IMR-90 (cell line): Measurements from ENCODE around the gene NEK11. TPM values are rescaled to one million over a fixed set of nuclear protein-coding genes. Genes with fewer than 3 reads are reported as not detected.

Source experiments
- ATAC-seq: fragments of 200-7000 bp; cut with Tn5 transposase; 2 replicates; pipeline ENCODE4 v1.9.1; 2020; ENCODE audit warnings: low read depth, mild to moderate bottlenecking, moderate library complexity
- BruUV-seq: library from RNA; stranded (reverse); fragments of 400-500 nt; replicated peaks from 2 replicates; lab custom pipeline; 2021; lab: Mats Ljungman, UMichigan
- CTCF ChIA-PET: fragments of 300-600 bp; formaldehyde crosslinking; extraction: SDS; loops from one replicate; lab custom pipeline; 2021; ENCODE audit warnings: antibody characterized with exemption; lab: Yijun Ruan, JAX
- POLR2A ChIA-PET: fragments of 300-600 bp; sonication (Branson Sonifier 250); formaldehyde crosslinking; loops from one replicate; lab custom pipeline; 2022; ENCODE audit warnings: antibody characterized with exemption; ENCODE audit not compliant: unreplicated experiment; lab: Charles Lee
- DNase-seq: peaks from one replicate; pipeline ENCODE4 v3.0.0; 2013
- H2AFZ ChIP-seq: replicated peaks from 2 replicates; pipeline ENCODE3; 2013; ENCODE audit warnings: low read length, mild to moderate bottlenecking; ENCODE audit not compliant: poor library complexity
- H2AK5ac ChIP-seq: 2 replicates; pipeline ENCODE4 v1.6.1; 2013; ENCODE audit warnings: low read depth, low read length, inconsistent platforms
- H2AK9ac ChIP-seq: replicated peaks from 2 replicates; pipeline ENCODE3; 2013; ENCODE audit warnings: mild to moderate bottlenecking, low read depth, low read length, moderate library complexity; ENCODE audit not compliant: poor library complexity
- H2BK120ac ChIP-seq: 2 replicates; pipeline ENCODE4 v1.6.1; 2013; ENCODE audit warnings: low read depth, low read length, inconsistent platforms
- H2BK15ac ChIP-seq: 3 replicates; pipeline ENCODE4 v1.6.1; 2013; ENCODE audit warnings: low read depth, low read length, inconsistent platforms
- H2BK20ac ChIP-seq: 2 replicates; pipeline ENCODE4 v1.6.1; 2013; ENCODE audit warnings: low read depth, mild to moderate bottlenecking, inconsistent platforms, low read length, moderate library complexity
- H2BK5ac ChIP-seq: 2 replicates; pipeline ENCODE4 v1.6.1; 2013; ENCODE audit warnings: mild to moderate bottlenecking, low read depth, low read length, inconsistent platforms; ENCODE audit not compliant: poor library complexity, severe bottlenecking
- H3K14ac ChIP-seq: replicated peaks from 2 replicates; pipeline ENCODE4 v1.6.1; 2013; ENCODE audit warnings: low read depth, low read length, inconsistent platforms
- H3K18ac ChIP-seq: 2 replicates; pipeline ENCODE4 v1.6.1; 2013; ENCODE audit warnings: low read depth, low read length, control low read depth
- H3K23ac ChIP-seq: 2 replicates; pipeline ENCODE4 v1.6.1; 2013; ENCODE audit warnings: low read depth, low read length, inconsistent platforms
- H3K27ac ChIP-seq: 2 replicates; pipeline ENCODE4 v1.5.1; 2013; ENCODE audit warnings: mild to moderate bottlenecking, control low read depth, low read length; ENCODE audit not compliant: insufficient read depth
- H3K27me3 ChIP-seq: 2 replicates; pipeline ENCODE4 v1.6.1; 2013; ENCODE audit warnings: low read length; ENCODE audit not compliant: control insufficient read depth, insufficient read depth
- H3K36me3 ChIP-seq: 2 replicates; pipeline ENCODE4 v1.6.1; 2013; ENCODE audit warnings: low read length, mixed read lengths; ENCODE audit not compliant: control insufficient read depth, insufficient read depth
- H3K4ac ChIP-seq: 2 replicates; pipeline ENCODE4 v1.6.1; 2013; ENCODE audit warnings: low read depth, low read length, inconsistent platforms
- H3K4me1 ChIP-seq: 2 replicates; pipeline ENCODE4 v1.6.1; 2013; ENCODE audit warnings: low read length, mixed read lengths; ENCODE audit not compliant: control insufficient read depth, insufficient read depth
- H3K4me2 ChIP-seq: 2 replicates; pipeline ENCODE4 v1.6.1; 2013; ENCODE audit warnings: low read depth, mild to moderate bottlenecking, control low read depth, low read length, moderate library complexity
- H3K4me3 ChIP-seq: 2 replicates; pipeline ENCODE4 v1.5.1; 2013; ENCODE audit warnings: low read depth, mild to moderate bottlenecking, control low read depth, low read length, moderate library complexity; ENCODE audit not compliant: insufficient read depth
- H3K56ac ChIP-seq: 2 replicates; pipeline ENCODE4 v1.6.1; 2013; ENCODE audit warnings: low read length, inconsistent platforms; ENCODE audit not compliant: insufficient read depth; ENCODE audit errors: extremely low read depth
- H3K79me1 ChIP-seq, 2 experiments: 2 replicates each; pipeline ENCODE4 v1.6.1; 2013; ENCODE audit warnings: low read length in 2 of 2, inconsistent platforms in 1 of 2, low read depth in 1 of 2
- H3K9ac ChIP-seq: 2 replicates; pipeline ENCODE4 v1.6.1; 2013; ENCODE audit warnings: low read depth, low read length, control low read depth
- H3K9me1 ChIP-seq: 2 replicates; pipeline ENCODE4 v1.6.1; 2013; ENCODE audit warnings: low read length, inconsistent platforms; ENCODE audit not compliant: insufficient read depth
- H3K9me3 ChIP-seq: 2 replicates; pipeline ENCODE4 v1.6.1; 2013; ENCODE audit warnings: low read length; ENCODE audit not compliant: control insufficient read depth, insufficient read depth
- H4K20me1 ChIP-seq: 2 replicates; pipeline ENCODE4 v1.6.1; 2013; ENCODE audit warnings: low read length, inconsistent platforms; ENCODE audit not compliant: insufficient read depth
- H4K5ac ChIP-seq: 2 replicates; pipeline ENCODE4 v1.6.1; 2013; ENCODE audit warnings: mild to moderate bottlenecking, low read depth, low read length, control low read depth
- H4K8ac ChIP-seq, 2 experiments: 2 replicates each; pipeline ENCODE4 v1.6.1; 2013; ENCODE audit warnings: low read depth in 2 of 2, low read length in 2 of 2, control low read depth in 1 of 2, inconsistent platforms in 1 of 2
- H4K91ac ChIP-seq: 2 replicates; pipeline ENCODE4 v1.6.1; 2013; ENCODE audit warnings: low read depth, low read length, inconsistent platforms; ENCODE audit not compliant: insufficient read depth
- MAFK ChIP-seq: IDR thresholded peaks from 2 replicates; pipeline ENCODE4 v1.6.1; 2012; ENCODE audit warnings: low read depth, low read length, improper control_type of control experiment
- WGBS, 2 experiments: methylation state at CpG; one replicate each; pipeline versions ENCODE4 v1.1.5 to v1.1.7; 2013; ENCODE audit warnings: missing lambda C conversion rate in 2 of 2; ENCODE audit not compliant: insufficient read length in 1 of 2; ENCODE audit errors: extremely low coverage in 2 of 2; 5-methylcytosine and 5-hydroxymethylcytosine counted together
- dilution Hi-C: fragments of 300-500 bp; cut with HindIII; formaldehyde crosslinking; loops from one replicate; pipeline ENCODE4 v1.14.3; 2018; ENCODE audit warnings: low sequenced_read_pairs; ENCODE audit not compliant: unreplicated experiment
- in situ Hi-C: fragments of 300-500 bp; cut with MboI; formaldehyde crosslinking; loops from 3 replicates; pipeline ENCODE4 v1.14.3; 2019; ENCODE audit warnings: low sequenced_read_pairs, inconsistent platforms, mixed read lengths
- intact Hi-C: fragments of 100-400 bp; cut with micrococcal nuclease; formaldehyde crosslinking; loops from 2 replicates; pipeline ENCODE4 v1.10.0; 2022
- polyA plus RNA-seq, 3 experiments: library from polyadenylated mRNA; depleted of rRNA; stranded (reverse); fragments of >200 nt; gene quantifications; 2 replicates each; pipeline ENCODE4 v1.2.3, GENCODE V29; 2012; ENCODE audit warnings: low replicate concordance in 1 of 3
- total RNA-seq: library from RNA; depleted of rRNA; stranded (reverse); fragments of >200 nt; gene quantifications from 2 replicates; pipeline ENCODE4 v1.2.3, GENCODE V29; 2012
- TF ChIP-seq, protein P1 (sequence below): fragments of 150-350 bp; IDR thresholded peaks from 2 replicates; pipeline ENCODE4 v1.6.1; 2017; ENCODE audit warnings: mild to moderate bottlenecking, antibody characterized with exemption, low read length, low read depth

The NEK11 gene
- total and polyA plus RNA-seq, 2 of the 4 experiments (the other 2 are of a cell fraction): 1.1 to 1.6 TPM

DNA sequence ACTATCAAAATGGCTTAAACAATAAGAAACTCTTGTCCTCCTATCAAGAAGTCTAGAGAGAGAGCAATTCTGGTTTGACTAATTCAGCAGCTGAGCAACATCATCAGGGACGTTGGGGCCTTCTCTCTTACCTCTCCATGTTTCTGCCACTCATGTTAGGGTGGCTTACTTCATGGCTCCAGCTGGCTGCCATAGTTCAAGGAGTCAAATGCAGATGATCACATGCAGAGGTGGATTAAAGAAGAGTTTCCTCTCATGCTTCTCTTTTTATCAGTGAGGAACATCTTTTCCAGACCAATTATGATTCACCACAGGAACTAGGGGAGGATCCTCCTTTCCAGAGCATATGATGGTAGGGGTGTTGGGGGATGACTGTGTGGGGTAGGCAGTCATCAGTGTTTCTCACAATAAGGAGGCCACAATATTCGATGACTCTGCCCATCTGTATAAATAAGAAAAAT lies 45.5 kb downstream of the NEK11 start:
- no peak overlapping the region for H4K91ac ChIP-seq
- H2BK5ac ChIP-seq: no peak overlapping the region
- H4K8ac ChIP-seq: no peak overlapping the region
- H3K27ac ChIP-seq: no peak overlapping the region
- BruUV-seq: no TSS peak
- no peaks in the 10 kb centered on the region for H3K27me3 ChIP-seq
- H2AFZ ChIP-seq: peak overlapping the region; percentile 61
- H3K79me1 ChIP-seq: no peaks in the 10 kb centered on the region
- no peak overlapping the region for H3K4ac ChIP-seq
- H3K4me1 ChIP-seq: no peaks in the 10 kb centered on the region
- POLR2A ChIA-PET: no interaction called here
- peak; percentile 13 for DNase-seq
- H3K4me3 ChIP-seq: no peak overlapping the region
- H3K14ac ChIP-seq: no peak overlapping the region
- no peak overlapping the region for H3K9ac ChIP-seq
- intact Hi-C loops: no loop called here
- no peak overlapping the region for H2BK120ac ChIP-seq
- H3K9me1 ChIP-seq: no peaks in the 10 kb centered on the region
- CTCF ChIA-PET: no interaction called here
- no peak overlapping the region for H3K18ac ChIP-seq
- no peak; the same call in 1 of the 2 replicates for ATAC-seq
- no peaks in the 10 kb centered on the region for H4K20me1 ChIP-seq
- no peak overlapping the region for H3K4me2 ChIP-seq
- H3K36me3 ChIP-seq: no peaks in the 10 kb centered on the region
- in situ Hi-C loops: no loop called here
- no peak overlapping the region for H2BK15ac ChIP-seq
- no peak overlapping the region for H2BK20ac ChIP-seq
- H2AK5ac ChIP-seq: no peak overlapping the region
- TF ChIP-seq MAFK: no peak
- TF ChIP-seq, protein P1, sequence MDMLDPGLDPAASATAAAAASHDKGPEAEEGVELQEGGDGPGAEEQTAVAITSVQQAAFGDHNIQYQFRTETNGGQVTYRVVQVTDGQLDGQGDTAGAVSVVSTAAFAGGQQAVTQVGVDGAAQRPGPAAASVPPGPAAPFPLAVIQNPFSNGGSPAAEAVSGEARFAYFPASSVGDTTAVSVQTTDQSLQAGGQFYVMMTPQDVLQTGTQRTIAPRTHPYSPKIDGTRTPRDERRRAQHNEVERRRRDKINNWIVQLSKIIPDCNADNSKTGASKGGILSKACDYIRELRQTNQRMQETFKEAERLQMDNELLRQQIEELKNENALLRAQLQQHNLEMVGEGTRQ: peak; percentile 47; the same call in 1 of the 2 replicates
- H3K56ac ChIP-seq: no peak overlapping the region
- WGBS, 2 experiments: no CpG with 5 or more reads among the region's 2 CpGs
- no peaks in the 10 kb centered on the region for H3K9me3 ChIP-seq
- H2AK9ac ChIP-seq: no peak overlapping the region
- no peak overlapping the region for H3K23ac ChIP-seq
- dilution Hi-C loops: no loop called here
- no peak overlapping the region for H4K5ac ChIP-seq
